IMR-90 (cell line): ENCODE measurements around the gene COX7B.
"Not testable (repeated sequence)": the region's sequence is repeated elsewhere in the genome, so short reads cannot be mapped to it uniquely, and the experiment has no call there.

ENCODE experiments used
- CTCF ChIP-seq: conservative IDR thresholded peaks from 2 replicates; pipeline ENCODE4 v1.5.1; 2012; ENCODE audit warnings: mild to moderate bottlenecking, low read depth, low read length, improper control_type of control experiment
- POLR2A ChIP-seq: IDR thresholded peaks from 2 replicates; pipeline ENCODE4 v1.6.1; 2012; ENCODE audit warnings: mild to moderate bottlenecking, low read depth, low read length
- TF ChIP-seq, protein P1 (sequence below): fragments of 150-350 bp; IDR thresholded peaks from 2 replicates; pipeline ENCODE4 v1.6.1; 2016; ENCODE audit warnings: low read depth, mild to moderate bottlenecking, low read length, moderate library complexity, borderline replicate concordance

- TF ChIP-seq CTCF, POLR2A: not testable (repeated sequence)
- TF ChIP-seq, protein P1, sequence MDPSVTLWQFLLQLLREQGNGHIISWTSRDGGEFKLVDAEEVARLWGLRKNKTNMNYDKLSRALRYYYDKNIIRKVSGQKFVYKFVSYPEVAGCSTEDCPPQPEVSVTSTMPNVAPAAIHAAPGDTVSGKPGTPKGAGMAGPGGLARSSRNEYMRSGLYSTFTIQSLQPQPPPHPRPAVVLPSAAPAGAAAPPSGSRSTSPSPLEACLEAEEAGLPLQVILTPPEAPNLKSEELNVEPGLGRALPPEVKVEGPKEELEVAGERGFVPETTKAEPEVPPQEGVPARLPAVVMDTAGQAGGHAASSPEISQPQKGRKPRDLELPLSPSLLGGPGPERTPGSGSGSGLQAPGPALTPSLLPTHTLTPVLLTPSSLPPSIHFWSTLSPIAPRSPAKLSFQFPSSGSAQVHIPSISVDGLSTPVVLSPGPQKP: not testable (repeated sequence)
These were observed 20.1 kb downstream of the COX7B start for GRCh38 chrX:77919370-77919769.
